Subcutaneous abdominal adipose tissue (tissue), 5 donors: Measurements from ENCODE around the gene FANCI.

Experiments used
- H3K27ac ChIP-seq: one replicate; pipeline ENCODE4 v1.7.0; 2013; ENCODE audit warnings: low read depth, mild to moderate bottlenecking, inconsistent platforms, low read length, moderate library complexity
- H3K27me3 ChIP-seq, 5 donors: one replicate each; pipeline ENCODE4 v1.7.0; 2013; ENCODE audit warnings: low read length in 5 of 5, inconsistent platforms in 1 of 5; ENCODE audit not compliant: control insufficient read depth in 5 of 5, insufficient read depth in 4 of 5
- H3K36me3 ChIP-seq, 5 donors: one replicate each; pipeline ENCODE4 v1.7.0; 2013; ENCODE audit warnings: low read length in 5 of 5; ENCODE audit not compliant: control insufficient read depth in 5 of 5, insufficient read depth in 5 of 5
- H3K4me1 ChIP-seq, 5 donors: one replicate each; pipeline ENCODE4 v1.7.0; 2013; ENCODE audit warnings: low read length in 5 of 5, mild to moderate bottlenecking in 3 of 5, moderate library complexity in 1 of 5; ENCODE audit not compliant: control insufficient read depth in 5 of 5, insufficient read depth in 5 of 5
- H3K4me3 ChIP-seq, 5 donors: one replicate each; pipeline ENCODE4 v1.7.0; 2013; ENCODE audit warnings: low read length in 5 of 5, low read depth in 1 of 5
- H3K9ac ChIP-seq, 5 donors: one replicate each; pipeline ENCODE4 v1.7.0; 2013; ENCODE audit warnings: low read length in 5 of 5, mild to moderate bottlenecking in 4 of 5, moderate library complexity in 3 of 5
- H3K9me3 ChIP-seq, 5 donors: one replicate each; pipeline ENCODE4 v1.7.0; 2013; ENCODE audit warnings: low read length in 5 of 5; ENCODE audit not compliant: control insufficient read depth in 5 of 5
- donor health status: healthy.
- donor health status: healthy.
- donor health status: healthy.
- donor health status: healthy.
- donor health status: healthy.

FANCI gene

DNA sequence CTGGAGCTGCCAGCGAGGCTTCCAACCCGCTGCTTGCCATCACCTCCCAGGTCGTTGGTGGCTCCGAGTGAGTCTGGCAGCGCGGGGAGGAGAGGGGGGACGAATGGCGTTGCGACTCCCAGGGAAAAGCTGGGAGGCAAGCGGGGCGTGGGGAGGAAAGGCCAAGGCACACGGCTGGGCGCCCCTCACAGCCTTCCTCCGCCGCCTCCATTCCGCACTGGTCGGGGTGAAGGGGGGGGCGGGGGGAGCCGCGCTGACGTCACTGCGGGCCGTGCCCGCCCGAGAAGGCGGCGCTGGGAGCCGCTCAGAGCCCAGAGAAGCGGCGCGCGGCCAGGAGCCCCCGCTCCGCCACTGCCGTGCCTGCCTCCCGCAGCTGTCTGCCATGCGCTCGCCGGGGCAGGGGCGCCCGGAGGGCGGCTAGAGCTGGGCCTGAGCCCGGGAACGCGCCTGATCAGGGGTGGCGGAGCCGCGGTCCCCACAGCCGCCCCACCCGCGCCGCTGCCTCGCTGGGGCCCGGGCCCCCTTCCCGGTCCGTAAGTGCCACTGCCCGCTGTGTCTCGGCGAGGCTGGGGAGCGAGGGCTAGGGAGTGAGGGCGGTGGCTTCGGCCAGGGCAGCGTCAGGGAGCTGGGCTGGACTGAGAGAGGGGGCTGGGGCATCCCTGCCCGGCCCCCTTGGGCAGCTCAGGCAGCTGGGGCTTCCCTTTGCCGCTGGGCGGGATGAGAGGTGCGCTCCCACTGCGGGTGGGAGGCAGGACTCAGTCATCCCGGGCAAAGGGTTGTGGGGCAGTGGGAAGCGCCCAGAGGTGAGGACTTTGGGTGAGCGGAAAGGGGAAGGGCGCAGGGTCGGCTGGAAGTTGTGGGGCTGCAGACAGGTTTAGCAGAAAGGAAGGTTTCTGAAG lies 118.7 kb downstream of the FANCI start:
- peak overlapping the region in 1 of 5 donors; percentile 18 for H3K4me3 ChIP-seq
- H3K36me3 ChIP-seq, result no peaks in the 10 kb centered on the region
- H3K9ac ChIP-seq, result no peak overlapping the region
- H3K9me3 ChIP-seq, result no peaks in the 10 kb centered on the region
- H3K4me1 ChIP-seq, result peaks cover 0 to 49% (median 25%) of the 10 kb centered on the region in 5 donors
- H3K27me3 ChIP-seq, result peaks cover 76 to 95% (median 92%) of the 10 kb centered on the region in 5 donors
- H3K27ac ChIP-seq, result no peak overlapping the region

DNA sequence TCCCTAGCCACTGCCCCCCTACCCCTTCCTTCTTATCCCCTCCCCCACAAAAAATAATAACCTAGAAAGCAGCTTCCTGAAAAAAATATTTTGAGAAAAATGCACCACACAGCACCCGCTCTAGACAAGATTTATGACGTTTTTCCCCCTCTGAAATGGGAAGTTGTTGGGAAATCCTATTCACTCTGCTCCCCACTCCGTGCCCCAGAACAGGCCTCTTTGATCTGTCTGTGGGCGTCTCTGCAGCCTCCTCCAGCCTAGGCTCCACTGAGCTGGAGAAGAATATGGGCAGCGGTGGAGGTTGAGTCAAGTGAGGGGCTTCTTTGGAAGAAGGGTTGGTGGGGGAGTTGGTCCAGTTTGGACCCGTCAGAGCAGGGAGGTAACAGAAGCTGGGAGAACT lies 119.4 kb downstream of the FANCI start:
- Histone ChIP-seq H3K27me3 (peaks cover 79 to 95% (median 92%) of the 10 kb centered on the region in 5 donors), H3K4me3 (no peak overlapping the region), H3K36me3 (no peaks in the 10 kb centered on the region), H3K9ac (no peak overlapping the region), H3K4me1 (peaks cover 0 to 54% (median 30%) of the 10 kb centered on the region in 5 donors), H3K27ac (no peak overlapping the region), H3K9me3 (no peaks in the 10 kb centered on the region)

DNA sequence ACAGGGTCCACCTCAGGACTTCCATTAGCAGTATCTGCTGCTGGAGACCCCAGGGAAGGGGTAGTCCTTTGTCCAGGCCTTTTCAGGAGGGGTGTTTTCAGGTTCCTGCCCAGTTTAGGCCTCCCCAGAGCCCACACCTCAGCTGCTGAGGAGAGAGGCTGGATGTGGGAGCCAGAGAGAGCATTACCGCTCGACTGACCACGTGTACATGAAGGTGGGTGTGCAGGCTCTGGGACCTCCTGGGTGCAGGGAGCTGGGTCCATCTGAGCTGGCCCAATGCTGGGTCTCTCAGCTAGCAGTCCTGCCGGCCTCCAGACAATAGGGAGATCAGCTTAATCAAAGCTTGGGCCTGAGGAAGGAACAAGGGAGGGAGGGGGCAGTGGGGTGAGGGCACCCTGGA lies 120.0 kb downstream of the FANCI start:
- Histone ChIP-seq H3K4me1 (peaks cover 0 to 49% (median 25%) of the 10 kb centered on the region in 5 donors), H3K27ac (no peak overlapping the region), H3K27me3 (peaks cover 80 to 96% (median 94%) of the 10 kb centered on the region in 5 donors), H3K4me3 (no peak overlapping the region), H3K36me3 (no peaks in the 10 kb centered on the region), H3K9ac (no peak overlapping the region), H3K9me3 (no peaks in the 10 kb centered on the region)

DNA sequence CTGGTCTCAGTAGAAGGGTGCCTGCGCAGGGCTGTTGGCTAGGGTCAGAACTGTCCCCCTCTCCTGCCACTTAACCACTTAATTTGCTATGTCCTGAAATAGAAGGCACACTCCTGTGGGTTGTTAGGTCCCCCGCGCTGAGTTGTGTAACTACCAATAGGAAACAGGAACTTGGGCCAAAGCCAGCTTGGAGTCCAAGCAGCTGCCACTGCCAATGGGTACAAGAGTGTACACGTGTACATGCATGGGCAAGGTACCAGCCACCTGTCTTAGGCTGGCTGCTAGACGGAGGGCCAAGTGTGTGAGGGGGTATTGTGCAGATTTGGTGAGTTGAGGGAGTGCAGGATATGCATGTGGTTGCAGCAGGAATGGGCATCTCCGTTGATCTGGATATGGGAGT lies 120.6 kb downstream of the FANCI start:
- Histone ChIP-seq H3K27me3 (peaks cover 84 to 98% (median 94%) of the 10 kb centered on the region in 5 donors), H3K9me3 (no peaks in the 10 kb centered on the region), H3K9ac (no peak overlapping the region), H3K4me1 (peaks cover 0 to 43% (median 19%) of the 10 kb centered on the region in 5 donors), H3K27ac (no peak overlapping the region), H3K36me3 (no peaks in the 10 kb centered on the region), H3K4me3 (no peak overlapping the region)

DNA sequence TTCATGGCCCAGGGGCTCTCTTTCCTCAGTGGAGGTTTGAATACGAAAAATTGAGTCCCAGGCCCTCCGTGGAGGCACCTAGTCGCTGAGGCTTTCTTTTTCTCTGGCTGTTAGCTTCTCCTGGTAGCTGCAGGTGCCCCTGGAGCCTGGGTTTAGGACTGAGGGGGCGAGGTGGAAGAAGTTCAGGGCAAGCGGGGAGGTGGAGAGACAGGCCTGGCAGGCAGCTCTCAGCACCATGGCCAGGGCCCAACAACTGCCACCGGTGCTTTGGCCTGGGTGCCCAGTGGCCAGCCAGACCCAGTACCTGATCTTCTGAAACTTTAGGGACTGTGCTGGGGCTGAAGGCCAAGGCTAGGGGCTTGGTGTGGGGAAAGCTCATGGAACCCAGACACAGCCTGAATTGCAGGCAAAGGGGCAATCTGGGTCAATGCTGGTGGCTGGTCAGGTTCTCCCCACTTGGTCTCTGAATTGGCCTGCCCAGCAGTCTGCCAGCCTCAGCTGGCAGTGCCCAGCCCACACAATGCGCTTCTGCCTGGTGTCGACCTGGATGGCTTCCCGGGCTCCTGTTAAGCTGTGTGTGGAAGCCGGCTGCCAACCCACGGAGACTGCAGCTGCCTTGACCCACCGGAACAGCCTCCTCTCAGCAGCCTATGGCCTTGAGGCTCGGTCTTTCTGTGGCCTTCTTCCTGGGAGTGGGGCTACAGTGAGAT lies 121.1 kb downstream of the FANCI start:
- H3K36me3 ChIP-seq, result no peaks in the 10 kb centered on the region
- H3K27me3 ChIP-seq, result peaks cover 84 to 98% (median 94%) of the 10 kb centered on the region in 5 donors
- no peaks in the 10 kb centered on the region for H3K9me3 ChIP-seq
- H3K4me3 ChIP-seq, result no peak overlapping the region
- peaks cover 0 to 41% (median 19%) of the 10 kb centered on the region in 5 donors for H3K4me1 ChIP-seq
- no peak overlapping the region for H3K27ac ChIP-seq
- no peak overlapping the region for H3K9ac ChIP-seq

DNA sequence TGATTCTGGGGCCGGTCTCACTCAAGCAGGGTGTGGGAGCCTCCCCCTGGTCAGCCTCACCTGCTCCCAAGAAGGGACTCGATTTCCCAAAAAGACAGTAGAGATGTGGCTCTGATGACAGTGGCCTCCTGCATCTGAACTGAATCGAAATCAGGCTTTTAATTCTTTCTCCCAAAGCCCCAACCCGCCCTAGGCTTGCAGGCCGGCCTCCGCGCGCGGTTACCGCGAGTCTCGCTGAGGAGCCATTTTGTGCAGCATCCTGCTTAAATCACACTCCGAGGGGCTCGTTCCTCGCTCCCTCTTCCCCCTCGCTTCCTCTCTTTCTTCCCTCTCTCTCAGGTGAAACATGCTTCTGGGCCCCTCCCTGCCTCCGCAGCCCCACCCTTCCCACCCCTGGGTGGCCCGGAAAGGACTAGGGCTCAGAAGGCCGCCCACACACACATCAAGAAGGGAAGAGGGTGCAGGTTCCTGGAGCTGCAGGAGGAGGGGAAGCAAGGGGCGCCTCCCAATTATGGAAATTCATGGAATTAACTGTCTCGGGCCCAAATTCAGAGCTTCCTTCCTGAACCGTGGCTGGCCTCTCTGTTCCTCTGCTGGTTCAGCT lies 121.8 kb downstream of the FANCI start:
- H3K27me3 ChIP-seq, result peaks cover 85 to 98% (median 94%) of the 10 kb centered on the region in 5 donors
- no peak overlapping the region for H3K4me3 ChIP-seq
- H3K9me3 ChIP-seq, result no peaks in the 10 kb centered on the region
- peaks cover 0 to 41% (median 19%) of the 10 kb centered on the region in 5 donors for H3K4me1 ChIP-seq
- no peak overlapping the region for H3K27ac ChIP-seq
- no peak overlapping the region for H3K9ac ChIP-seq
- H3K36me3 ChIP-seq, result no peaks in the 10 kb centered on the region
